SK-N-MC (cell line): ENCODE data around the gene USH2A.

ENCODE experiments used
- DNase-seq: peaks from one replicate; pipeline ENCODE4 v3.0.0-alpha.2; 2011; ENCODE audit warnings: low read depth, low spot score
- H3K27ac ChIP-seq: fragments of 200-600 bp; sonication (generic); 2 replicates; pipeline ENCODE4 v1.5.1; 2016; ENCODE audit warnings: mixed run types
- H3K36me3 ChIP-seq: fragments of 200-600 bp; sonication (generic); 2 replicates; pipeline ENCODE4 v1.6.1; 2017; ENCODE audit warnings: antibody characterized with exemption, low read length, mixed read lengths; ENCODE audit not compliant: insufficient read depth
- H3K4me3 ChIP-seq: fragments of 200-600 bp; sonication (generic); 2 replicates; pipeline ENCODE4 v1.5.1; 2016
- H3K9ac ChIP-seq: fragments of 200-600 bp; sonication (generic); 2 replicates; pipeline ENCODE4 v1.8.0; 2017; ENCODE audit warnings: mixed run types, mixed read lengths; ENCODE audit not compliant: insufficient read length
- H3K9me3 ChIP-seq: fragments of 200-600 bp; sonication (generic); 2 replicates; pipeline ENCODE4 v1.6.1; 2017; ENCODE audit warnings: low read depth, mild to moderate bottlenecking, antibody characterized with exemption, low read length, moderate library complexity, mixed read lengths
- EZH2 ChIP-seq: fragments of 200-600 bp; sonication (generic); IDR thresholded peaks from one replicate; pipeline ENCODE4 v1.6.1; 2017; ENCODE audit warnings: antibody characterized with exemption
- FOXP2 ChIP-seq: optimal IDR thresholded peaks from 2 replicates; pipeline ENCODE3; 2011; ENCODE audit warnings: mild to moderate bottlenecking, moderate library complexity; ENCODE audit not compliant: insufficient read depth; ENCODE audit errors: extremely low read length, control extremely low read depth
- POLR2AphosphoS5 ChIP-seq: IDR thresholded peaks from 2 replicates; pipeline ENCODE4 v1.6.1; 2012; ENCODE audit warnings: mild to moderate bottlenecking, low read depth, low read length, borderline replicate concordance

USH2A gene

DNA sequence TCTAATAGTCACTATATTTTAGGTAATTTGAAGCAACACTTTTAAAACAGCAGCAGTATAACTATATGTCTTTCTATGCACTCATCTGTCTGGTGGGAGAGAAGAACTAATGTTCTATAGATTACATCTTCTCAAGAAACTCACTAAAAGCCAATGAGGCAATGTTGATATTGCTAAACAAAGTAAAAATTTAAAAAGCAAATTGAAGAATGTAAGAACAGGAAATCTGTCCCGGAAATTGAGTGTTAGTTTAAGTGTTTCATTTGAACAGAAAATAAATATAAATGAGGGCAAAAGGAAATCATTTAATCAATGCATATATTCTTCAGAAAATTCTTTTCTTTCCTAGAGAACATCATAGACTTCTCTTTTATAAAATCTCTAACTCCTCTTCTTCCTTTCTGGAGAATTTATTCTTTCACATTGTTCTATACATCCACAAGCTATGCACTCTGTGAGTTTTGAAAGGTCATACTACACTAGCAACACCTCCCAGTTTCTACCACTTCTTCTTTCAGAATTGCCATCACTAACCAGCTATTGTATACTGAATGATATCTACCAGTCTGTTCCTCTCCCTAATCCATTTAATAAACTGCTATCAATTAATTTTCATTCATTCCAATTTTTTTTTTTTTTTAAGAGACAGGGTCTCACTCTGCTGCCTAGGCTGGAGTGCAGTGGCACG lies 153.0 kb downstream of the USH2A start:
- DNase-seq, result peak; percentile 86
- TF ChIP-seq FOXP2 (no peak), POLR2AphosphoS5 (peak; percentile 55; the same call in 1 of the 2 replicates), EZH2 (no peak)
- no peak overlapping the region for H3K4me3 ChIP-seq
- no peaks in the 10 kb centered on the region for H3K9me3 ChIP-seq
- H3K9ac ChIP-seq, result no peak overlapping the region
- H3K36me3 ChIP-seq, result no peaks in the 10 kb centered on the region
- H3K27ac ChIP-seq, result no peak overlapping the region

GRCh38 chr1:216261631-216262030 lies 161.6 kb downstream of the USH2A start:
- Histone ChIP-seq H3K36me3 (no peaks in the 10 kb centered on the region), H3K9me3 (no peaks in the 10 kb centered on the region), H3K27ac (no peak overlapping the region), H3K9ac (no peak overlapping the region), H3K4me3 (no peak overlapping the region)
- DNase-seq, result no peak
- TF ChIP-seq EZH2 (no peak), FOXP2 (no peak), POLR2AphosphoS5 (no peak)

DNA sequence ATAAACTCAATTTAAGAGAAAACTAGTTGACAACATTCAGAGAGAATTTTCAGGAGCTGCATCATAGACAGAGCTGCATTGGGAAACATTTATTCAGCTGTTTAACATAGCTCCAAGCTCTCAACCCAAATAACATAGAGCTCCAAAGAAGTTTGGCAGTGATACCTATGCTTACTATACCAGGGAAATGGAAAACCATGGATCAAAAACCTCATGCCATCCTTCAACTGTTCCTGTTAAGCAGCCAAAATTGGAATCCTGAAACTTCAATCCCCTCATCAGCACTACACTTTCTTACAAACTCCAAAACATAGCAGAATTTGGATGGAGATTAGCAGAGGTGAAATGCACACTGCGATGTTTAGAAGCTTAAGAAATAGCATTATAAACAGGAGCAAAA lies 164.4 kb downstream of the USH2A start:
- Histone ChIP-seq H3K9ac (no peak overlapping the region), H3K9me3 (no peaks in the 10 kb centered on the region), H3K4me3 (no peak overlapping the region), H3K36me3 (no peaks in the 10 kb centered on the region), H3K27ac (no peak overlapping the region)
- DNase-seq, result no peak
- TF ChIP-seq FOXP2, result no peak
- TF ChIP-seq EZH2, result no peak
- TF ChIP-seq POLR2AphosphoS5, result no peak

- no peaks in the 10 kb centered on the region for H3K36me3 ChIP-seq
- TF ChIP-seq EZH2 (no peak), FOXP2 (no peak), POLR2AphosphoS5 (no peak)
- no peaks in the 10 kb centered on the region for H3K9me3 ChIP-seq
- no peak overlapping the region for H3K27ac ChIP-seq
- DNase-seq, result no peak
- H3K4me3 ChIP-seq, result no peak overlapping the region
- H3K9ac ChIP-seq, result no peak overlapping the region
Measured at GRCh38 chr1:216258386-216258785, 164.9 kb downstream of the USH2A start.

DNA sequence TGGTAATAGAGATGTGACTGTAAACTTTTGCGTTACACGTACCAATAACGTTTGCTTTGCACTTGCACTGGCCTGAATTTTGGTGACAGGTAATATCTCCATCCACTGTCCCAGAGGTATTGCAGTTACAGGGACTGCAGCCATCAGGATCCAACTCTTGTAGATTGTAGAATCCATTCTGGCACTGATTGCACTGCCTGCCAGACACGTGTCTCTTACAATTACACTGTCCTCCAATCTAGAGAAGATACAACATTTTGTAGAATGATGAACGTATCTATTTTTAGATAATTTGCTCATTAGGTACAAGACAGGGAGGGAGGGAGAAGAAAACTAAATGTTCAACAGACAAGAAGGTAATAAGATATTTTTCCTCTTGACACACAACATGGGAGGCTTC lies 172.4 kb downstream of the USH2A start:
- TF ChIP-seq POLR2AphosphoS5 (no peak), EZH2 (no peak), FOXP2 (no peak)
- no peak for DNase-seq
- no peaks in the 10 kb centered on the region for H3K36me3 ChIP-seq

GRCh38 chr1:216248628-216249027 lies 174.6 kb downstream of the USH2A start:
- H3K9ac ChIP-seq, result no peak overlapping the region
- no peaks in the 10 kb centered on the region for H3K9me3 ChIP-seq
- TF ChIP-seq EZH2 (no peak), FOXP2 (no peak)
- H3K27ac ChIP-seq, result no peak overlapping the region
- no peaks in the 10 kb centered on the region for H3K36me3 ChIP-seq
- DNase-seq, result no peak
- no peak overlapping the region for H3K4me3 ChIP-seq

More for the DNA sequence above, 172.4 kb downstream of the USH2A start:
- Histone ChIP-seq H3K27ac (no peak overlapping the region), H3K9me3 (no peaks in the 10 kb centered on the region), H3K9ac (no peak overlapping the region), H3K4me3 (no peak overlapping the region)

DNA sequence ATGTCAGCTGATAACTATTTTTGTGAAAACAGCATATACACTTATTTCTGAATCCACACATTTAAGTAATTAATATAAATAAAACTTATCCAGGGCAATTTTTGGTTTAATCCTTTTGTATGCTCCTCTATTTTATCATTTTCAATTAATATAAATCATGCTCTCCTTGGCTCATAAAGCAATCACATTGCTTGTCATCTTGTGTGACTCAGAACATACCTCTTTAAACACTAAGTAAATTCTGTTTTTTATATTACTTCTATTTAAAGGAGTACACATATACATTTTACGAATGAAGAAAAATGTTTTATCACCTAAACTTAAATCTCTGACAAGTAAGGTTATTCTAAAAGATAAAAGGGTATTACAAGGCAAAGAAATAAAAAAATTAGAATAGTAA lies 175.3 kb downstream of the USH2A start:
- DNase-seq, result no peak
- Histone ChIP-seq H3K9ac (no peak overlapping the region), H3K9me3 (no peaks in the 10 kb centered on the region), H3K4me3 (no peak overlapping the region), H3K27ac (no peak overlapping the region), H3K36me3 (no peaks in the 10 kb centered on the region)
- no peak for TF ChIP-seq EZH2
- no peak for TF ChIP-seq FOXP2
- TF ChIP-seq POLR2AphosphoS5, result no peak

DNA sequence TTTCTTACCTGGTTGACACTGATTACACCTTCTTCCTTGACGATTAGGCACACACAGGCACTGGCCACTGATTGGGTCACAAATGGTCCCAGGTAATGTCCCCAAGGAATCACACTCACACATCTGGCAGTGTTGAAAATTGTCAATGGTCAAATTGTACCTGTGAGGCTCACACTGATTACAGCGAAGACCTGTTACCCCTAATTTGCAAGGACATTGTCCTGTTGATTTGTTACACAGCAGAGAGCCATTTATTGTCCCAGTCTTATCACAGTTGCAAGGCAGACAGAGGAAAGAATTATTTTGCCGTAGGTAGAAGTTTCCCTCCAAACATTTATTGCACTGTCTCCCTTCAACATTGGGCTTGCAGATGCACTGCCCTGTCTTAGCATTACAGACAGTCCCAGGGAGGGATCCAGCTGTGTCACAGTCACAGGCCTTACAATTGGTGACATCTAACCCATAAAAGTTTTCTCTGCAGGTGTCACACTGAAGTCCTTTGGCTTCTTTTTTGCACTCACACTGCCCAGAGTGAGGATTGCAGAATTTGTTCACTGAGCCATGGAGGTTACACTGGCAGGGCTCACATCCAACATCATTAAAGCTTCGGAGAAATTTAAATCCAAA lies 176.6 kb downstream of the USH2A start:
- no peak overlapping the region for H3K4me3 ChIP-seq
- no peaks in the 10 kb centered on the region for H3K36me3 ChIP-seq
- TF ChIP-seq POLR2AphosphoS5, result no peak
- no peak for TF ChIP-seq FOXP2
- TF ChIP-seq EZH2, result no peak
- H3K9ac ChIP-seq, result no peak overlapping the region
- DNase-seq, result no peak
- no peak overlapping the region for H3K27ac ChIP-seq
- H3K9me3 ChIP-seq, result no peaks in the 10 kb centered on the region

- peak; percentile 45 for DNase-seq
- H3K27ac ChIP-seq, result no peak overlapping the region
- H3K9me3 ChIP-seq, result no peaks in the 10 kb centered on the region
- no peak overlapping the region for H3K9ac ChIP-seq
- no peaks in the 10 kb centered on the region for H3K36me3 ChIP-seq
- H3K4me3 ChIP-seq, result peak overlapping the region; percentile 42; the same call in 1 of the 2 replicates
- TF ChIP-seq EZH2, result no peak
- no peak for TF ChIP-seq FOXP2
- TF ChIP-seq POLR2AphosphoS5, result no peak; the same call in 1 of the 2 replicates
Measured at GRCh38 chr1:216238844-216239243, 184.4 kb downstream of the USH2A start.
